B cell (primary cell): ENCODE data around the gene CHST11. TPM values are rescaled to one million over a fixed set of nuclear protein-coding genes. Genes with fewer than 3 reads are reported as not detected.

ENCODE experiments used
- ATAC-seq: fragments of 200-7000 bp; cut with Tn5 transposase; one replicate; pipeline ENCODE4 v1.10.0; 2021; ENCODE audit warnings: low read depth, mild to moderate bottlenecking, moderate number of reproducible peaks, moderate library complexity
- CTCF ChIA-PET: fragments of 350-600 bp; sonication (Branson Sonifier 250); formaldehyde crosslinking; loops from one replicate; lab custom pipeline; 2021; ENCODE audit warnings: antibody characterized with exemption, inconsistent platforms; lab: Charles Lee
- POLR2A ChIA-PET: fragments of 350-600 bp; sonication (Branson Sonifier 250); formaldehyde crosslinking; loops from one replicate; lab custom pipeline; 2021; ENCODE audit warnings: antibody characterized with exemption; lab: Charles Lee
- DNase-seq: peaks from one replicate; pipeline ENCODE4 v3.0.0; 2013
- H2AFZ ChIP-seq: 2 replicates; pipeline ENCODE4 v1.6.1; 2012; ENCODE audit warnings: mild to moderate bottlenecking, low read depth, low read length; ENCODE audit not compliant: insufficient read depth, poor library complexity, severe bottlenecking
- H3K27ac ChIP-seq, 2 donors: 1 replicate in 1 of 2; 2 replicates in 1 of 2; pipeline ENCODE4 v1.5.1; 2012 to 2013; ENCODE audit warnings: low read length in 2 of 2, mild to moderate bottlenecking in 2 of 2, moderate library complexity in 1 of 2
- H3K27me3 ChIP-seq, 4 experiments: fragments of 200-600 bp in 1 of 4; sonication (generic) in 1 of 4; replicated peaks in 1 of 4; 1 replicate in 2 of 4; 2 replicates in 2 of 4; pipeline versions ENCODE4 v1.6.1 to v1.7.0; 2013 to 2016; ENCODE audit warnings: low read length in 3 of 4, mild to moderate bottlenecking in 2 of 4, mixed read lengths in 1 of 4, moderate library complexity in 1 of 4; ENCODE audit not compliant: insufficient read depth in 4 of 4, control insufficient read depth in 3 of 4; ENCODE audit errors: control extremely low read depth in 1 of 4
- H3K36me3 ChIP-seq, 2 experiments: replicated peaks in 1 of 2; 1 replicate in 1 of 2; 2 replicates in 1 of 2; pipeline versions ENCODE4 v1.6.1 to v1.7.1; 2013; ENCODE audit warnings: low read length in 1 of 2; ENCODE audit not compliant: insufficient read depth in 2 of 2, control insufficient read depth in 1 of 2; ENCODE audit errors: control extremely low read depth in 1 of 2, extremely low read depth in 1 of 2
- H3K4me1 ChIP-seq, 2 donors: fragments of 200-600 bp in 1 of 2; sonication (generic) in 1 of 2; 1 replicate in 1 of 2; 2 replicates in 1 of 2; pipeline versions ENCODE4 v1.5.1 to v1.6.1; 2013 to 2017; ENCODE audit warnings: low read length in 2 of 2; ENCODE audit not compliant: control insufficient read depth in 2 of 2, insufficient read depth in 2 of 2
- H3K4me2 ChIP-seq: replicated peaks from 2 replicates; pipeline ENCODE3; 2012; ENCODE audit warnings: mild to moderate bottlenecking, low read depth, low read length; ENCODE audit not compliant: poor library complexity, severe bottlenecking
- H3K4me3 ChIP-seq, 5 experiments: fragments of 200-600 bp in 1 of 5; sonication (generic) in 1 of 5; 1 replicate in 3 of 5; 2 replicates in 2 of 5; pipeline versions ENCODE4 v1.5.1 to v1.7.0; 2011 to 2016; ENCODE audit warnings: low read length in 4 of 5, mild to moderate bottlenecking in 4 of 5, low read depth in 2 of 5, control low read depth in 1 of 5, moderate library complexity in 1 of 5; ENCODE audit not compliant: insufficient read depth in 1 of 5; ENCODE audit errors: control extremely low read depth in 1 of 5, extremely low read depth in 1 of 5
- H3K79me2 ChIP-seq: fragments of 200-600 bp; sonication (generic); one replicate; pipeline ENCODE4 v1.6.0; 2016; ENCODE audit warnings: low read length; ENCODE audit not compliant: control insufficient read depth, insufficient read depth
- H3K9ac ChIP-seq: fragments of 200-600 bp; sonication (generic); 2 replicates; pipeline ENCODE4 v1.6.1; 2017; ENCODE audit warnings: mild to moderate bottlenecking, low read length, moderate library complexity
- H3K9me3 ChIP-seq, 3 donors: one replicate each; pipeline versions ENCODE4 v1.6.1 to v1.7.1; 2013; ENCODE audit warnings: low read length in 2 of 3; ENCODE audit not compliant: control insufficient read depth in 2 of 3, insufficient read depth in 1 of 3; ENCODE audit errors: control extremely low read depth in 1 of 3
- H4K20me1 ChIP-seq: 2 replicates; pipeline ENCODE4 v1.6.0; 2012; ENCODE audit warnings: mild to moderate bottlenecking, low read length; ENCODE audit not compliant: insufficient read depth, control insufficient read depth, poor library complexity, severe bottlenecking
- H3K27ac Mint-ChIP-seq: one replicate; pipeline ENCODE4 v1.8.0; 2021; ENCODE audit warnings: mixed read lengths
- H3K27me3 Mint-ChIP-seq: one replicate; pipeline ENCODE4 v1.8.0; 2021; ENCODE audit warnings: mixed read lengths
- H3K4me1 Mint-ChIP-seq: one replicate; pipeline ENCODE4 v1.8.0; 2021; ENCODE audit warnings: mixed read lengths
- H3K4me3 Mint-ChIP-seq: one replicate; pipeline ENCODE4 v1.8.0; 2021; ENCODE audit warnings: mixed read lengths
- H3K9me3 Mint-ChIP-seq: one replicate; pipeline ENCODE4 v1.8.0; 2022; ENCODE audit warnings: mixed read lengths; ENCODE audit not compliant: insufficient read depth
- CTCF ChIP-seq: fragments of 200-600 bp; IDR thresholded peaks from one replicate; pipeline ENCODE4 v1.8.0; 2022; ENCODE audit warnings: antibody characterized with exemption, mild to moderate bottlenecking
- EZH2 ChIP-seq: IDR thresholded peaks from 2 replicates; pipeline ENCODE4 v1.6.1; 2012; ENCODE audit warnings: borderline replicate concordance, low read depth, mild to moderate bottlenecking, moderate library complexity, low read length; ENCODE audit not compliant: insufficient read depth, poor library complexity, severe bottlenecking
- WGBS: methylation state at CpG from one replicate; pipeline ENCODE4 v1.1.5; 2013; ENCODE audit warnings: missing lambda C conversion rate; ENCODE audit not compliant: insufficient coverage; 5-methylcytosine and 5-hydroxymethylcytosine counted together
- intact Hi-C: fragments of 100-400 bp; cut with micrococcal nuclease; formaldehyde crosslinking; loops from one replicate; pipeline ENCODE4 v1.10.0; 2022
- polyA plus RNA-seq: library from polyadenylated mRNA; depleted of rRNA; stranded (reverse); fragments of >200 nt; gene quantifications from 2 replicates; pipeline ENCODE4 v1.2.3, GENCODE V29; 2012
- total RNA-seq, 2 donors: library from RNA; stranded (reverse); fragments of 120-200 nt in 1 of 2; gene quantifications; 1 replicate in 1 of 2; 2 replicates in 1 of 2; pipeline versions ENCODE4 v1.2.3 to v1.2.4, GENCODE V29; 2013 to 2022

Gene CHST11
- total and polyA plus RNA-seq, 2 donors (not counting 1 experiment from before 2014, with no cell fraction given), result 46.3 to 152 TPM

- intact Hi-C loops, result no loop called here
These were observed 20.0 kb upstream of the CHST11 start for GRCh38 chr12:104436790-104437189.

GRCh38 chr12:104438134-104438533 is 18.6 kb upstream of the CHST11 start:
- Mint-ChIP-seq H3K4me1 (peaks cover 2% of the 10 kb centered on the region), H3K27me3 (peaks cover 3% of the 10 kb centered on the region), H3K4me3 (no peak overlapping the region), H3K27ac (no peak overlapping the region), H3K9me3 (no peaks in the 10 kb centered on the region)
- Histone ChIP-seq H3K4me1 (no peaks in the 10 kb centered on the region), H3K9ac (no peak overlapping the region), H3K27me3 (peaks cover 0 to 3% (median 1%) of the 10 kb centered on the region in 4 experiments), H3K4me3 (no peak overlapping the region), H3K9me3 (no peaks in the 10 kb centered on the region), H2AFZ (no peak overlapping the region), H3K4me2 (no peak overlapping the region), H4K20me1 (no peaks in the 10 kb centered on the region), H3K27ac (no peak overlapping the region), H3K79me2 (no peaks in the 10 kb centered on the region), H3K36me3 (no peaks in the 10 kb centered on the region)
- no peak for DNase-seq
- ATAC-seq, result no peak
- no peak for TF ChIP-seq EZH2
- no peak for TF ChIP-seq CTCF
- CTCF ChIA-PET, result no interaction called here
- intact Hi-C loops, result no loop called here
- POLR2A ChIA-PET, result no interaction called here
- 81% methylated on average over 2 of the region's 3 CpGs for WGBS

More at GRCh38 chr12:104436790-104437189, 20.0 kb upstream of the CHST11 start:
- no peak overlapping the region for H2AFZ ChIP-seq
- TF ChIP-seq EZH2 (no peak), CTCF (no peak)
- H3K9me3 ChIP-seq, result no peaks in the 10 kb centered on the region
- ChIA-PET POLR2A (interaction anchor here (0.6 to 0.9 kb wide), 2 partner anchors 16 to 33 kb away, joined by 3 read pairs; no protein-coding TSS in a partner anchor), CTCF (no interaction called here)
- peaks cover 0 to 3% (median 1%) of the 10 kb centered on the region in 4 experiments for H3K27me3 ChIP-seq
- H3K4me2 ChIP-seq, result no peak overlapping the region
- Mint-ChIP-seq H3K27ac (peak overlapping the region; percentile 33), H3K27me3 (peaks cover 3% of the 10 kb centered on the region), H3K4me3 (no peak overlapping the region), H3K9me3 (no peaks in the 10 kb centered on the region), H3K4me1 (peaks cover 2% of the 10 kb centered on the region)
- DNase-seq, result no peak
- no peak for ATAC-seq
- H3K36me3 ChIP-seq, result no peaks in the 10 kb centered on the region
- H3K9ac ChIP-seq, result no peak overlapping the region
- H4K20me1 ChIP-seq, result no peaks in the 10 kb centered on the region
- 98% methylated on average over 5 of the region's 8 CpGs for WGBS
- no peak overlapping the region for H3K4me3 ChIP-seq
- no peaks in the 10 kb centered on the region for H3K4me1 ChIP-seq
- H3K79me2 ChIP-seq, result no peaks in the 10 kb centered on the region
- no peak overlapping the region for H3K27ac ChIP-seq
